GM06990 (cell line): ENCODE data around the gene NDUFS6.

ENCODE experiments used
- DNase-seq: peaks from one replicate; pipeline ENCODE4 v3.0.0-alpha.2; 2011; ENCODE audit not compliant: insufficient read length; ENCODE audit errors: extremely low read depth
- H3K27me3 ChIP-seq: replicated peaks from 2 replicates; pipeline ENCODE4 v1.6.0; 2011; ENCODE audit warnings: low read length; ENCODE audit not compliant: control insufficient read depth, insufficient read depth
- H3K36me3 ChIP-seq: 2 replicates; pipeline ENCODE4 v1.5.1; 2011; ENCODE audit warnings: low read length; ENCODE audit not compliant: control insufficient read depth, insufficient read depth
- H3K4me3 ChIP-seq: replicated peaks from 2 replicates; pipeline ENCODE4 v1.5.1; 2011; ENCODE audit warnings: low read depth, mild to moderate bottlenecking, control low read depth, low read length
- CTCF ChIP-seq: IDR thresholded peaks from 2 replicates; pipeline ENCODE4 v1.5.1; 2011; ENCODE audit warnings: low read length, control low read depth, mild to moderate bottlenecking, inconsistent platforms; ENCODE audit not compliant: insufficient read depth, poor library complexity, severe bottlenecking

Gene NDUFS6

GRCh38 chr5:1827025-1827885, 26.0 kb downstream of the NDUFS6 start:
- no peak overlapping the region for H3K4me3 ChIP-seq
- peaks cover 10% of the 10 kb centered on the region for H3K36me3 ChIP-seq
- no peak for DNase-seq
- H3K27me3 ChIP-seq, result no peaks in the 10 kb centered on the region
- no peak for TF ChIP-seq CTCF

- H3K4me3 ChIP-seq, result no peak overlapping the region
- H3K27me3 ChIP-seq, result no peaks in the 10 kb centered on the region
- no peak for TF ChIP-seq CTCF
- no peak for DNase-seq
- H3K36me3 ChIP-seq, result peaks cover 10% of the 10 kb centered on the region
Observed at GRCh38 chr5:1827886-1828397, 26.7 kb downstream of the NDUFS6 start.

- TF ChIP-seq CTCF, result no peak
- Histone ChIP-seq H3K4me3 (no peak overlapping the region), H3K27me3 (no peaks in the 10 kb centered on the region; the same call in 1 of the 2 replicates), H3K36me3 (peaks cover 1% of the 10 kb centered on the region; the same call in 1 of the 2 replicates)
- DNase-seq, result no peak
Observed at GRCh38 chr5:1830571-1831228, 29.5 kb downstream of the NDUFS6 start.

- Histone ChIP-seq H3K36me3 (peaks cover 1% of the 10 kb centered on the region; the same call in 1 of the 2 replicates), H3K4me3 (no peak overlapping the region), H3K27me3 (no peaks in the 10 kb centered on the region; the same call in 1 of the 2 replicates)
- DNase-seq, result no peak
- no peak for TF ChIP-seq CTCF
Observed at GRCh38 chr5:1831257-1831656, 30.1 kb downstream of the NDUFS6 start.

- TF ChIP-seq CTCF, result no peak
- no peak for DNase-seq
- Histone ChIP-seq H3K27me3 (no peaks in the 10 kb centered on the region; the same call in 1 of the 2 replicates), H3K4me3 (no peak overlapping the region), H3K36me3 (no peaks in the 10 kb centered on the region)
Observed at GRCh38 chr5:1831677-1832313, 30.6 kb downstream of the NDUFS6 start.
